ENCODE results near the gene IL17RC.

- TF ChIP-seq, protein P1, sequence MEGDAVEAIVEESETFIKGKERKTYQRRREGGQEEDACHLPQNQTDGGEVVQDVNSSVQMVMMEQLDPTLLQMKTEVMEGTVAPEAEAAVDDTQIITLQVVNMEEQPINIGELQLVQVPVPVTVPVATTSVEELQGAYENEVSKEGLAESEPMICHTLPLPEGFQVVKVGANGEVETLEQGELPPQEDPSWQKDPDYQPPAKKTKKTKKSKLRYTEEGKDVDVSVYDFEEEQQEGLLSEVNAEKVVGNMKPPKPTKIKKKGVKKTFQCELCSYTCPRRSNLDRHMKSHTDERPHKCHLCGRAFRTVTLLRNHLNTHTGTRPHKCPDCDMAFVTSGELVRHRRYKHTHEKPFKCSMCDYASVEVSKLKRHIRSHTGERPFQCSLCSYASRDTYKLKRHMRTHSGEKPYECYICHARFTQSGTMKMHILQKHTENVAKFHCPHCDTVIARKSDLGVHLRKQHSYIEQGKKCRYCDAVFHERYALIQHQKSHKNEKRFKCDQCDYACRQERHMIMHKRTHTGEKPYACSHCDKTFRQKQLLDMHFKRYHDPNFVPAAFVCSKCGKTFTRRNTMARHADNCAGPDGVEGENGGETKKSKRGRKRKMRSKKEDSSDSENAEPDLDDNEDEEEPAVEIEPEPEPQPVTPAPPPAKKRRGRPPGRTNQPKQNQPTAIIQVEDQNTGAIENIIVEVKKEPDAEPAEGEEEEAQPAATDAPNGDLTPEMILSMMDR (IDR thresholded peaks at IDR 0.05): no peak
- TF ChIP-seq POLR2AphosphoS5 (IDR thresholded peaks at IDR 0.05) (no peak), EP300 (IDR thresholded peaks at IDR 0.05) (no peak)
Measured at GRCh38 chr3:9883706-9884554, 33.0 kb upstream of the IL17RC start.
